Thoracic aorta (tissue), 2 donors: ENCODE data around the gene WDR38. TPM values are rescaled to one million over a fixed set of nuclear protein-coding genes. Genes with fewer than 3 reads are reported as not detected.

Experiments used
- ATAC-seq: fragments of 150-250 bp; one replicate; pipeline ENCODE4 v1.8.0; 2017; ENCODE audit warnings: low read depth; ENCODE audit not compliant: insufficient number of reproducible peaks, low FRiP score
- DNase-seq: peaks from one replicate; pipeline ENCODE4 v3.0.0-alpha.2; 2020; ENCODE audit warnings: low spot score
- H3K27ac ChIP-seq, 2 donors: fragments of 200-600 bp; sonication (generic); 1 replicate in 1 of 2; 2 replicates in 1 of 2; pipeline ENCODE4 v1.5.1; 2016; ENCODE audit warnings: mild to moderate bottlenecking in 2 of 2, moderate library complexity in 2 of 2
- H3K27me3 ChIP-seq: fragments of 200-600 bp; sonication (generic); replicated peaks from 2 replicates; pipeline ENCODE4 v1.6.0; 2016; ENCODE audit warnings: mild to moderate bottlenecking; ENCODE audit not compliant: insufficient read depth
- H3K36me3 ChIP-seq: fragments of 200-600 bp; sonication (generic); one replicate; pipeline ENCODE4 v1.5.1; 2016
- H3K4me1 ChIP-seq, 2 donors: fragments of 200-600 bp; sonication (generic); 1 replicate in 1 of 2; 2 replicates in 1 of 2; pipeline versions ENCODE4 v1.5.1 to v1.6.0; 2016; ENCODE audit warnings: low read depth in 2 of 2, mild to moderate bottlenecking in 1 of 2; ENCODE audit not compliant: control insufficient read depth in 1 of 2
- H3K4me3 ChIP-seq: fragments of 200-600 bp; sonication (generic); 2 replicates; pipeline ENCODE4 v1.5.1; 2016; ENCODE audit warnings: mild to moderate bottlenecking
- H3K9me3 ChIP-seq: fragments of 200-600 bp; sonication (generic); 2 replicates; pipeline ENCODE4 v1.5.1; 2016
- total RNA-seq, 2 donors: library from RNA; depleted of rRNA; stranded (reverse); fragments of >200 nt; gene quantifications; one replicate each; pipeline versions ENCODE4 v1.1.0 to v1.2.3, GENCODE V29; 2016
- TF ChIP-seq, protein P1 (sequence below): fragments of 200-600 bp; sonication (generic); IDR thresholded peaks from one replicate; pipeline ENCODE4 v1.5.1; 2019; ENCODE audit warnings: antibody characterized with exemption

WDR38 gene
- total RNA-seq, 2 donors from 2014 or later = not detected

GRCh38 chr9:124906966-124907365 lies 53.7 kb downstream of the WDR38 start:
- H3K9me3 ChIP-seq = no peaks in the 10 kb centered on the region
- no peaks in the 10 kb centered on the region for H3K4me1 ChIP-seq
- H3K4me3 ChIP-seq = no peak overlapping the region
- TF ChIP-seq, protein P1, sequence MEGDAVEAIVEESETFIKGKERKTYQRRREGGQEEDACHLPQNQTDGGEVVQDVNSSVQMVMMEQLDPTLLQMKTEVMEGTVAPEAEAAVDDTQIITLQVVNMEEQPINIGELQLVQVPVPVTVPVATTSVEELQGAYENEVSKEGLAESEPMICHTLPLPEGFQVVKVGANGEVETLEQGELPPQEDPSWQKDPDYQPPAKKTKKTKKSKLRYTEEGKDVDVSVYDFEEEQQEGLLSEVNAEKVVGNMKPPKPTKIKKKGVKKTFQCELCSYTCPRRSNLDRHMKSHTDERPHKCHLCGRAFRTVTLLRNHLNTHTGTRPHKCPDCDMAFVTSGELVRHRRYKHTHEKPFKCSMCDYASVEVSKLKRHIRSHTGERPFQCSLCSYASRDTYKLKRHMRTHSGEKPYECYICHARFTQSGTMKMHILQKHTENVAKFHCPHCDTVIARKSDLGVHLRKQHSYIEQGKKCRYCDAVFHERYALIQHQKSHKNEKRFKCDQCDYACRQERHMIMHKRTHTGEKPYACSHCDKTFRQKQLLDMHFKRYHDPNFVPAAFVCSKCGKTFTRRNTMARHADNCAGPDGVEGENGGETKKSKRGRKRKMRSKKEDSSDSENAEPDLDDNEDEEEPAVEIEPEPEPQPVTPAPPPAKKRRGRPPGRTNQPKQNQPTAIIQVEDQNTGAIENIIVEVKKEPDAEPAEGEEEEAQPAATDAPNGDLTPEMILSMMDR = no peak
- no peaks in the 10 kb centered on the region for H3K27me3 ChIP-seq
- no peak overlapping the region for H3K27ac ChIP-seq
- H3K36me3 ChIP-seq = no peaks in the 10 kb centered on the region
- DNase-seq (no peak), ATAC-seq (no peak)

Other genes with a start within 250 kb of the WDR38 start
- 1 to 10 TPM in 1 of 2 donors, under 1 TPM in 1; 0.71 to 4.6 TPM for gene NR6A1, start 82.1 kb upstream of the WDR38 start, total RNA-seq
- 1 to 10 TPM; 5.4 to 6.7 TPM for gene OLFML2A, start 76.3 kb upstream of the WDR38 start, total RNA-seq
- gene RPL35, start 8.5 kb downstream of the WDR38 start, total RNA-seq = 1,000 to 10,000 TPM; 1,079 to 1,187 TPM
- 10 to 100 TPM; 14.1 to 22.8 TPM for gene ARPC5L, start 8.7 kb downstream of the WDR38 start, total RNA-seq
- gene GOLGA1, start 87.6 kb downstream of the WDR38 start, total RNA-seq = 10 to 100 TPM; 11.6 to 22.2 TPM